ENCODE data around the gene PLCD1. TPM values are rescaled to one million over a fixed set of nuclear protein-coding genes. Genes with fewer than 3 reads are reported as not detected.

The PLCD1 gene
- total and polyA plus RNA-seq, 2 of the 8 experiments (the other 6 are each of a cell fraction or from before 2014, with no cell fraction given) = 15.3 to 19.2 TPM

DNA sequence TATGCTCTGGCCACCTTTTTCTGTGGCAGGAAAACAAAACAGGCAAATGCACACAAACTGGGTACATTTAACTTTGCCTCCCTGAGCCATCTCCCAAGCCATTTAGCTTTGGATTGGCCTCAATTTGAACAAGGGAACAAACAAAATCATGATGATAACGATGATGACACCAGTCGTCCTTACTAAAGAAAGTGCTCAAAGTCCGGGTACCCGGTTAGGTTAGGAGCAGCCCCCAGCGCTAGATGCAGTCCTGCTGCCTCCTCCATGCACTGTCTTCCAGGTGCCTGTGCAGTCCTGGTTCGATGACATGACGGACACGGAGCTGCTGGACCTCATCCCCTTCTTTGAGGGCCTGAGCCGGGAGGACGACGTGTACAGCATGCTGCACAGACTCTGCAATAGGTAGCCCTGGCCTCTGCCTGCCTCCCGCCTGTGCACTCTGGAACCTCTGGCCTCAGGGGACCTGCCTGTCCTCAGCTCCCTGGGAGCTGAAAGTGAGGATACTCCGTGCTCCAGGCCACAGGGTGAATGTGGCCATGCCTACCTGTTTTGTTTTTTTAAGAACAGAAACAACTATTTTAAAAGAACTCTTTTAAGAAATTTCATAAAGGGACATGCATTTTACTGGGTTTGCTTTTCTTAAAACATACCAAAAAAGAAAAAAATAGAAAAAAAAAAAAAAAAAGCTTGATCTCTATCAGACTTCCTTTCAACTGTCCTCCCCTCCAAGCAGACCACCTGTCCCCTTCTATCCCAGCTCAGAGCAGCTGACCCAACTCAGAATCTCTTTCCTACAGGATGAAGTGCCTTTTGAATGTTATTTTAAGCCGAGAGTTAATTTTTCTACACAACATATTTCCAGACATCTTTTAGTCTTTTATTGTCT lies 48.7 kb downstream of the PLCD1 start:
- H3K23ac ChIP-seq (ENCODE audit: insufficient read length) = no peak overlapping the region
- H2BK12ac ChIP-seq (ENCODE audit: low read depth, low read length) = no peak overlapping the region
- H3K36me3 ChIP-seq (ENCODE audit: control insufficient read depth in 2 of 4, insufficient read depth in 4 of 4, low read length in 3 of 4) = peaks cover 0 to 5% (median 1%) of the 10 kb centered on the region in 4 experiments; a peak in 5 of 8 replicates
- H3K27me3 ChIP-seq (replicated peaks in 1 of 4; ENCODE audit: control insufficient read depth in 3 of 4, extremely low read depth in 1 of 4, insufficient read depth in 3 of 4, low read length in 3 of 4) = no peaks in the 10 kb centered on the region
- no peak overlapping the region for H2AK5ac ChIP-seq (ENCODE audit: low read depth, low read length)
- FAIRE-seq = no peak
- H4K20me1 ChIP-seq (replicated peaks in 1 of 2; ENCODE audit: control insufficient read depth in 1 of 2, insufficient read depth in 2 of 2, low read length in 2 of 2) = no peaks in the 10 kb centered on the region
- no peak overlapping the region for H3K18ac ChIP-seq (ENCODE audit: extremely low read depth, low read length)
- no peak for DNase-seq (ENCODE audit: low read depth in 1 of 2, low spot score in 2 of 2)
- H3K56ac ChIP-seq (replicated peaks; ENCODE audit: insufficient read length, low read depth, low read length) = no peak overlapping the region
- no peak overlapping the region for H3K27ac ChIP-seq (ENCODE audit: low read depth, low read length)
- H3K79me2 ChIP-seq (ENCODE audit: control insufficient read depth in 1 of 2, insufficient read depth in 2 of 2, low read length in 2 of 2) = no peaks in the 10 kb centered on the region
- no peak overlapping the region for H2BK120ac ChIP-seq (replicated peaks; ENCODE audit: low read depth, low read length)
- no peak overlapping the region for H2AFZ ChIP-seq (ENCODE audit: low read length)
- no peaks in the 10 kb centered on the region; the same call in 1 of the 2 replicates for H3K23me2 ChIP-seq (ENCODE audit: low read depth, low read length)
- H2BK5ac ChIP-seq (ENCODE audit: low read depth, low read length) = no peak overlapping the region
- CTCF ChIA-PET (ENCODE audit: partially characterized antibody) = interaction anchor here (0.7 to 7.3 kb wide), 8 partner anchors 12 to 176 kb away, joined by 3 to 52 read pairs (median 6); no protein-coding TSS in a partner anchor
- H3K9ac ChIP-seq (replicated peaks in 1 of 4; ENCODE audit: extremely low read depth in 1 of 4, low read depth in 3 of 4, low read length in 3 of 4) = no peak overlapping the region
- no peak overlapping the region; the same call in none of the 2 replicates for H4K8ac ChIP-seq (ENCODE audit: extremely low read depth, insufficient read depth, low read length)
- no peak overlapping the region for H3K4me2 ChIP-seq (ENCODE audit: insufficient read depth in 1 of 2, low read depth in 2 of 2, low read length in 2 of 2)
- no peaks in the 10 kb centered on the region for H3K4me1 ChIP-seq (replicated peaks in 1 of 4; ENCODE audit: control insufficient read depth in 3 of 4, insufficient read depth in 4 of 4, low read length in 3 of 4)
- H3K4me3 ChIP-seq (ENCODE audit: extremely low read depth in 1 of 4, insufficient read depth in 2 of 4, low read depth in 3 of 4, low read length in 4 of 4) = no peak overlapping the region
- no peak overlapping the region for H4K91ac ChIP-seq (replicated peaks; ENCODE audit: insufficient read length, low read length)
- no peaks in the 10 kb centered on the region for H3K9me3 ChIP-seq (ENCODE audit: insufficient read depth in 2 of 2, low read depth in 1 of 2, low read length in 1 of 2)
- H2BK15ac ChIP-seq (ENCODE audit: low read length) = no peak overlapping the region
- H3K14ac ChIP-seq (ENCODE audit: insufficient read length) = no peak overlapping the region
- H4K5ac ChIP-seq (ENCODE audit: insufficient read length, low read depth, low read length) = no peak overlapping the region
- H2BK20ac ChIP-seq (ENCODE audit: low read length) = no peak overlapping the region
- H3K79me1 ChIP-seq (ENCODE audit: low read depth, low read length) = no peaks in the 10 kb centered on the region
- POLR2A ChIA-PET (ENCODE audit: partially characterized antibody) = interaction anchor here (0.7 kb wide), 1 partner anchor 282 kb away, joined by 3 read pairs; no protein-coding TSS in a partner anchor
- no peak overlapping the region for H3K4ac ChIP-seq (replicated peaks; ENCODE audit: insufficient read length, low read depth, low read length)
- WGBS, 2 experiments (ENCODE audit: extremely low coverage in 1 of 2, insufficient coverage in 1 of 2, insufficient read length in 1 of 2, insufficient replicate concordance in 2 of 2, low coverage in 1 of 2, low lambda C conversion rate in 2 of 2, missing lambda C conversion rate in 1 of 2) = 87% methylated on average over 14 of the region's 14 CpGs; no CpG with 5 or more reads in 1 of the 2 experiments
- TF ChIP-seq KDM5A (IDR thresholded peaks at IDR 0.05; ENCODE audit: low read length) (no peak), BCL11A (IDR thresholded peaks at IDR 0.05; ENCODE audit: low read depth in 2 of 2, low read length in 2 of 2) (no peak), TAF7 (optimal IDR thresholded peaks at IDR 0.05; ENCODE audit: borderline replicate concordance, low read depth, low read length) (no peak), SIRT6 (IDR thresholded peaks at IDR 0.05; ENCODE audit: low read length) (no peak), SP1 (IDR thresholded peaks at IDR 0.05; ENCODE audit: low read depth, low read length) (no peak), TEAD4 (IDR thresholded peaks at IDR 0.05; ENCODE audit: low read depth, low read length) (no peak), RXRA (IDR thresholded peaks at IDR 0.05; ENCODE audit: insufficient read depth, low read depth, low read length) (no peak)
- TF ChIP-seq, protein P1, sequence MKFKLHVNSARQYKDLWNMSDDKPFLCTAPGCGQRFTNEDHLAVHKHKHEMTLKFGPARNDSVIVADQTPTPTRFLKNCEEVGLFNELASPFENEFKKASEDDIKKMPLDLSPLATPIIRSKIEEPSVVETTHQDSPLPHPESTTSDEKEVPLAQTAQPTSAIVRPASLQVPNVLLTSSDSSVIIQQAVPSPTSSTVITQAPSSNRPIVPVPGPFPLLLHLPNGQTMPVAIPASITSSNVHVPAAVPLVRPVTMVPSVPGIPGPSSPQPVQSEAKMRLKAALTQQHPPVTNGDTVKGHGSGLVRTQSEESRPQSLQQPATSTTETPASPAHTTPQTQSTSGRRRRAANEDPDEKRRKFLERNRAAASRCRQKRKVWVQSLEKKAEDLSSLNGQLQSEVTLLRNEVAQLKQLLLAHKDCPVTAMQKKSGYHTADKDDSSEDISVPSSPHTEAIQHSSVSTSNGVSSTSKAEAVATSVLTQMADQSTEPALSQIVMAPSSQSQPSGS (IDR thresholded peaks at IDR 0.05; ENCODE audit: low read length) = no peak
